Testis (tissue), 3 donors: ENCODE results near the gene ARHGEF4. TPM values are rescaled to one million over a fixed set of nuclear protein-coding genes. Genes with fewer than 3 reads are reported as not detected.

Source experiments
- DNase-seq: peaks from one replicate; pipeline ENCODE4 v3.0.0-alpha.2; 2019
- H3K27ac ChIP-seq, 2 donors: fragments of 200-600 bp; sonication (generic); one replicate each; pipeline ENCODE4 v1.5.1; 2019
- H3K27me3 ChIP-seq: fragments of 200-600 bp; sonication (generic); one replicate; pipeline ENCODE4 v1.5.1; 2019
- H3K36me3 ChIP-seq: fragments of 200-600 bp; sonication (generic); one replicate; pipeline ENCODE4 v1.5.1; 2017; ENCODE audit warnings: low read depth; ENCODE audit errors: missing control alignments
- H3K4me1 ChIP-seq: fragments of 200-600 bp; sonication (generic); one replicate; pipeline ENCODE4 v1.5.1; 2019
- H3K4me3 ChIP-seq, 2 donors: fragments of 200-600 bp; sonication (generic); one replicate each; pipeline ENCODE4 v1.5.1; 2017 to 2019
- H3K9me3 ChIP-seq: fragments of 200-600 bp; sonication (generic); one replicate; pipeline ENCODE4 v1.5.1; 2017
- POLR2A ChIP-seq: fragments of 450-650 bp; IDR thresholded peaks from one replicate; pipeline ENCODE4 v1.6.1; 2017; ENCODE audit warnings: antibody characterized with exemption, mild to moderate bottlenecking, moderate library complexity
- WGBS, 2 donors: methylation state at CpG; one replicate each; pipeline ENCODE4 v1.1.5; 2018; 5-methylcytosine and 5-hydroxymethylcytosine counted together
- intact Hi-C: fragments of 100-400 bp; cut with DNase I; formaldehyde crosslinking; loops from one replicate; pipeline ENCODE4 v1.15.1; 2023; ENCODE audit warnings: low total_unique reads
- polyA plus RNA-seq: library from polyadenylated mRNA; stranded (reverse); fragments of 350-450 nt; fragmentation: Illumina TruSeq; extraction: RNeasy Lipid Tissue Mini Kit (QIAGEN cat#74804); gene quantifications from one replicate; pipeline ENCODE4 v1.2.3, GENCODE V29; 2014; ENCODE audit warnings: low read depth, low replicate concordance; ENCODE audit not compliant: insufficient read depth
- total RNA-seq, 2 donors: library from RNA; depleted of rRNA; stranded (reverse); fragments of >200 nt; gene quantifications; one replicate each; pipeline ENCODE4 v1.2.3, GENCODE V29; 2016
- TF ChIP-seq, protein P1 (sequence below), 3 experiments: fragments of 450-650 bp in 2 of 3; fragments of 200-600 bp in 1 of 3; sonication (generic) in 1 of 3; IDR thresholded peaks; one replicate each; pipeline ENCODE4 v1.5.1; 2016 to 2019; ENCODE audit warnings: antibody characterized with exemption in 3 of 3, mild to moderate bottlenecking in 2 of 3, moderate library complexity in 1 of 3

The ARHGEF4 gene
- total and polyA plus RNA-seq, 3 donors from 2014 or later, result 18.0 to 37.4 (median 36.3) TPM

- no peak overlapping the region for H3K27ac ChIP-seq
- H3K4me1 ChIP-seq, result no peaks in the 10 kb centered on the region
- H3K27me3 ChIP-seq, result no peaks in the 10 kb centered on the region
- no peak overlapping the region for H3K4me3 ChIP-seq
- intact Hi-C loops, result no loop called here
- DNase-seq, result no peak
- WGBS, 2 donors, result 85 to 100% methylated on average over 1 of the region's 1 CpG
- TF ChIP-seq POLR2A, result no peak
- TF ChIP-seq, protein P1, sequence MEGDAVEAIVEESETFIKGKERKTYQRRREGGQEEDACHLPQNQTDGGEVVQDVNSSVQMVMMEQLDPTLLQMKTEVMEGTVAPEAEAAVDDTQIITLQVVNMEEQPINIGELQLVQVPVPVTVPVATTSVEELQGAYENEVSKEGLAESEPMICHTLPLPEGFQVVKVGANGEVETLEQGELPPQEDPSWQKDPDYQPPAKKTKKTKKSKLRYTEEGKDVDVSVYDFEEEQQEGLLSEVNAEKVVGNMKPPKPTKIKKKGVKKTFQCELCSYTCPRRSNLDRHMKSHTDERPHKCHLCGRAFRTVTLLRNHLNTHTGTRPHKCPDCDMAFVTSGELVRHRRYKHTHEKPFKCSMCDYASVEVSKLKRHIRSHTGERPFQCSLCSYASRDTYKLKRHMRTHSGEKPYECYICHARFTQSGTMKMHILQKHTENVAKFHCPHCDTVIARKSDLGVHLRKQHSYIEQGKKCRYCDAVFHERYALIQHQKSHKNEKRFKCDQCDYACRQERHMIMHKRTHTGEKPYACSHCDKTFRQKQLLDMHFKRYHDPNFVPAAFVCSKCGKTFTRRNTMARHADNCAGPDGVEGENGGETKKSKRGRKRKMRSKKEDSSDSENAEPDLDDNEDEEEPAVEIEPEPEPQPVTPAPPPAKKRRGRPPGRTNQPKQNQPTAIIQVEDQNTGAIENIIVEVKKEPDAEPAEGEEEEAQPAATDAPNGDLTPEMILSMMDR (IDR thresholded peaks at IDR 0.05), result no peak
- no peaks in the 10 kb centered on the region for H3K36me3 ChIP-seq
- no peaks in the 10 kb centered on the region for H3K9me3 ChIP-seq
These were observed 135.7 kb downstream of the ARHGEF4 start for GRCh38 chr2:130972410-130972809.

- TF ChIP-seq, protein P1 (IDR thresholded peaks at IDR 0.05), result no peak
- TF ChIP-seq POLR2A, result no peak
- H3K36me3 ChIP-seq, result no peaks in the 10 kb centered on the region
- no peaks in the 10 kb centered on the region for H3K4me1 ChIP-seq
- DNase-seq, result no peak
- H3K27ac ChIP-seq, result no peak overlapping the region
- H3K4me3 ChIP-seq, result no peak overlapping the region
- H3K9me3 ChIP-seq, result no peaks in the 10 kb centered on the region
- intact Hi-C loops, result no loop called here
- 75 to 79% methylated on average over 11 of the region's 11 CpGs for WGBS, 2 donors
- no peaks in the 10 kb centered on the region for H3K27me3 ChIP-seq
These were observed 139.0 kb downstream of the ARHGEF4 start for GRCh38 chr2:130975729-130976128.

GRCh38 chr2:130976591-130977237 is 140.0 kb downstream of the ARHGEF4 start:
- Histone ChIP-seq H3K27ac (no peak overlapping the region), H3K9me3 (no peaks in the 10 kb centered on the region), H3K27me3 (no peaks in the 10 kb centered on the region), H3K4me3 (no peak overlapping the region), H3K36me3 (no peaks in the 10 kb centered on the region), H3K4me1 (no peaks in the 10 kb centered on the region)
- TF ChIP-seq POLR2A, result no peak
- TF ChIP-seq, protein P1 (IDR thresholded peaks at IDR 0.05), result no peak
- intact Hi-C loops, result no loop called here
- no peak for DNase-seq
- WGBS, 2 donors, result 91 to 92% methylated on average over 10 of the region's 10 CpGs

DNA sequence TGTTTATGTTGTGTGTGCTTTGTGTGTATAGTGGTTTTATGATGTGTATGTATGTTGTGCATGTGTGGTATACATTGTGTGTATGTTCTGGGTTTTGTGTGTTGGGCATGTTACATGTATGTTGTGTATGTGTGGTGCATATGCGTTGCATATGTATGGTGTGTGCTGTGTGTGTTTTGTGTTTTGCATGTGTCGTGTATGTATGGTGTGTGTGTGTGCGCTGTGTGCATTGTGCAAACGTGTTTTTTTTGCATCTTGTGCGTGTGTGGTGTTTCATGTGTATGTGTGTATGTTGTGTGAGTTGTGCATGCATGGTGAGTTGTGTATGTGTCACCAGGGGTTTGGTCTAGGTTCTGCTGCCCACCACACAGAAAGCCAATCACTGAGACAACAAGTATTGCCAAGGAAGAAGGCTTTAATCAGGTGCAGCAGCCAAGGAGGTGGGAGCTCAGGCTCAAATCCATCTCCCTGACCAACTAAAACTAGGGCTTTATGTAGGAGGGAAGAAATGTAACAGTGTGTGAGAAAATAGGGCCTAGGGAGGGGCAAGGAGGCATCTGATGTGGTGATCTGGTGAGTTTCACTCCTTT is 140.8 kb downstream of the ARHGEF4 start:
- TF ChIP-seq, protein P1 (IDR thresholded peaks at IDR 0.05), result no peak
- TF ChIP-seq POLR2A, result no peak
- Histone ChIP-seq H3K4me1 (no peaks in the 10 kb centered on the region), H3K27me3 (no peaks in the 10 kb centered on the region), H3K36me3 (no peaks in the 10 kb centered on the region), H3K27ac (no peak overlapping the region), H3K4me3 (no peak overlapping the region), H3K9me3 (no peaks in the 10 kb centered on the region)
- DNase-seq, result no peak
- 94 to 95% methylated on average over 5 of the region's 5 CpGs for WGBS, 2 donors
- intact Hi-C loops, result no loop called here

GRCh38 chr2:130981667-130982066 is 145.0 kb downstream of the ARHGEF4 start:
- no peak for DNase-seq
- 69 to 92% methylated on average over 1 of the region's 1 CpG for WGBS, 2 donors
- no peak overlapping the region for H3K4me3 ChIP-seq
- H3K36me3 ChIP-seq, result no peaks in the 10 kb centered on the region
- no peaks in the 10 kb centered on the region for H3K9me3 ChIP-seq
- H3K27me3 ChIP-seq, result no peaks in the 10 kb centered on the region
- intact Hi-C loops, result no loop called here
- TF ChIP-seq, protein P1 (IDR thresholded peaks at IDR 0.05), result no peak
- TF ChIP-seq POLR2A, result no peak
- H3K27ac ChIP-seq, result no peak overlapping the region
- no peaks in the 10 kb centered on the region for H3K4me1 ChIP-seq
